H1 (cell line): ENCODE results near the gene MYOM1. TPM values are rescaled to one million over a fixed set of nuclear protein-coding genes. Genes with fewer than 3 reads are reported as not detected.

Experiments used
- ATF3 ChIP-seq: IDR thresholded peaks from 2 replicates; pipeline ENCODE4 v1.6.1; 2011; ENCODE audit warnings: low read depth, mild to moderate bottlenecking, low read length; ENCODE audit not compliant: insufficient read depth
- EZH2 ChIP-seq: fragments of 200-600 bp; sonication (generic); IDR thresholded peaks from 2 replicates; pipeline ENCODE4 v1.7.1; 2012; ENCODE audit warnings: low read depth, mild to moderate bottlenecking, moderate library complexity, low read length, inconsistent platforms; ENCODE audit not compliant: severe bottlenecking
- GTF2F1 ChIP-seq: IDR thresholded peaks from 2 replicates; pipeline ENCODE4 v1.6.1; 2012; ENCODE audit warnings: low read depth, low read length, improper control_type of control experiment, borderline replicate concordance
- JUN ChIP-seq: IDR thresholded peaks from 2 replicates; pipeline ENCODE4 v1.6.1; 2011; ENCODE audit warnings: low read depth, mild to moderate bottlenecking, improper control_type of control experiment, low read length
- JUND ChIP-seq: IDR thresholded peaks from 2 replicates; pipeline ENCODE4 v1.6.1; 2011; ENCODE audit warnings: mild to moderate bottlenecking, improper control_type of control experiment, low read length
- MAFK ChIP-seq: IDR thresholded peaks from 2 replicates; pipeline ENCODE4 v1.6.1; 2012; ENCODE audit warnings: low read depth, mild to moderate bottlenecking, improper control_type of control experiment, low read length
- RNF2 ChIP-seq: fragments of 200-900, 300-1000 bp; sonication (generic); IDR thresholded peaks from 2 replicates; pipeline ENCODE4 v1.7.1; 2016; ENCODE audit warnings: borderline replicate concordance, low read depth, mild to moderate bottlenecking, antibody characterized with exemption, low read length; ENCODE audit not compliant: poor library complexity, severe bottlenecking; ENCODE audit errors: missing control alignments
- polyA plus RNA-seq, 7 experiments: library from polyadenylated mRNA; depleted of rRNA in 3 of 7; stranded (reverse) in 5 of 7; unstranded in 2 of 7; fragments of >200 nt in 5 of 7; fragments of 200-250 nt in 2 of 7; gene quantifications; 1 replicate in 5 of 7; 2 replicates in 1 of 7; 4 replicates in 1 of 7; pipeline versions ENCODE4 v1.2.1 to v1.2.3, GENCODE V29; 2011 to 2013; ENCODE audit warnings: missing spikeins in 2 of 7, mixed read lengths in 2 of 7
- total RNA-seq: library from RNA; stranded (reverse); fragmentation: NEBNext Ultra II Directional; extraction: Animal tissue kit (Norgen Biotek cat#: 25700); gene quantifications from 2 replicates; pipeline ENCODE4 v1.2.1, GENCODE V29; 2021

Gene MYOM1
- total and polyA plus RNA-seq, 2 of the 8 experiments (the other 6 are each of a cell fraction or from before 2014, with no cell fraction given) = 0.06 to 0.32 TPM

- TF ChIP-seq EZH2 = no peak
- TF ChIP-seq ATF3 = no peak
- no peak for TF ChIP-seq GTF2F1
- TF ChIP-seq JUN = no peak
- TF ChIP-seq RNF2 = no peak
- no peak for TF ChIP-seq JUND
- no peak for TF ChIP-seq MAFK
Observed at GRCh38 chr18:3054780-3055179, 165.0 kb downstream of the MYOM1 start (continued).
